AG08395 (cell line): ENCODE results near the gene CYB561A3.

Experiments
- DNase-seq: peaks from one replicate; pipeline ENCODE4 v3.0.0; 2012; ENCODE audit warnings: mixed read lengths, low spot score

CYB561A3 gene

GRCh38 chr11:61369372-61370348 is 8.0 kb upstream of the CYB561A3 start:
- DNase-seq: peak; percentile 45

- no peak for DNase-seq
Measured at GRCh38 chr11:61368646-61369045, 7.0 kb upstream of the CYB561A3 start.

GRCh38 chr11:61367406-61367805 is 5.7 kb upstream of the CYB561A3 start:
- no peak for DNase-seq

GRCh38 chr11:61364012-61364675 is 2.5 kb upstream of the CYB561A3 start:
- DNase-seq: no peak

- DNase-seq: peak; percentile 59
Measured at GRCh38 chr11:61362542-61362875, 827 bp upstream of the CYB561A3 start.

- no peak for DNase-seq
Measured at GRCh38 chr11:61361237-61361740, 393 bp downstream of the CYB561A3 start.

- DNase-seq: no peak
Measured at GRCh38 chr11:61359516-61359915, 2.2 kb downstream of the CYB561A3 start.

- DNase-seq: no peak
Measured at GRCh38 chr11:61358566-61358965, 3.1 kb downstream of the CYB561A3 start.

GRCh38 chr11:61357894-61358239 is 3.8 kb downstream of the CYB561A3 start:
- DNase-seq: no peak

GRCh38 chr11:61357233-61357893 is 4.3 kb downstream of the CYB561A3 start:
- DNase-seq: no peak

- no peak for DNase-seq
Measured at GRCh38 chr11:61356706-61357105, 5.0 kb downstream of the CYB561A3 start.

- no peak for DNase-seq
Measured at GRCh38 chr11:61354208-61354607, 7.5 kb downstream of the CYB561A3 start.

- no peak for DNase-seq
Measured at GRCh38 chr11:61353131-61354067, 8.3 kb downstream of the CYB561A3 start.

- no peak for DNase-seq
Measured at GRCh38 chr11:61352038-61352437, 9.6 kb downstream of the CYB561A3 start.

GRCh38 chr11:61350803-61351202 is 10.9 kb downstream of the CYB561A3 start:
- DNase-seq: no peak

GRCh38 chr11:61350336-61350735 is 11.3 kb downstream of the CYB561A3 start:
- no peak for DNase-seq

GRCh38 chr11:61349916-61350315 is 11.8 kb downstream of the CYB561A3 start:
- no peak for DNase-seq

- no peak for DNase-seq
Measured at GRCh38 chr11:61349189-61349751, 12.4 kb downstream of the CYB561A3 start.

- no peak for DNase-seq
Measured at GRCh38 chr11:61347916-61348461, 13.7 kb downstream of the CYB561A3 start.

- no peak for DNase-seq
Measured at GRCh38 chr11:61345954-61346843, 15.5 kb downstream of the CYB561A3 start.
